ENCODE results near the gene CFAP58. TPM values are rescaled to one million over a fixed set of nuclear protein-coding genes. Genes with fewer than 3 reads are reported as not detected.

The CFAP58 gene
- total and polyA plus RNA-seq, 4 donors = 0.01 to 0.09 (median 0.08) TPM; not detected in 1

- Histone ChIP-seq H3K4me1 (ENCODE audit: control insufficient read depth in 4 of 4, insufficient read depth in 4 of 4, low read length in 3 of 4) (peaks cover 2 to 21% (median 8%) of the 10 kb centered on the region in 4 donors), H3K36me3 (ENCODE audit: control insufficient read depth in 4 of 4, insufficient read depth in 3 of 4, low read depth in 1 of 4, low read length in 3 of 4) (no peaks in the 10 kb centered on the region), H3K9ac (ENCODE audit: low read depth in 1 of 2, low read length in 2 of 2) (no peak overlapping the region), H3K27ac (ENCODE audit: low read depth in 1 of 2, low read length in 2 of 2) (peak overlapping the region; percentile 4 to 62), H3K9me3 (ENCODE audit: control insufficient read depth in 4 of 4, low read length in 3 of 4) (no peaks in the 10 kb centered on the region), H3K27me3 (ENCODE audit: control insufficient read depth in 4 of 4, insufficient read depth in 4 of 4, low read length in 3 of 4) (no peaks in the 10 kb centered on the region), H3K4me3 (ENCODE audit: low read depth in 1 of 3, low read length in 3 of 3) (no peak overlapping the region)
- TF ChIP-seq MAX (IDR thresholded peaks at IDR 0.05) = no peak
- TF ChIP-seq YY1 (IDR thresholded peaks at IDR 0.05) = no peak
- no peak for TF ChIP-seq CTCF (IDR thresholded peaks at IDR 0.05; ENCODE audit: low read depth, low read length, missing input control)
- no peak for TF ChIP-seq FOXA1 (IDR thresholded peaks at IDR 0.05)
- TF ChIP-seq ATF3 (IDR thresholded peaks at IDR 0.05) = no peak
- no peak for TF ChIP-seq NR2F2 (IDR thresholded peaks at IDR 0.05)
- TF ChIP-seq HNF4G (IDR thresholded peaks at IDR 0.05) = no peak
- TF ChIP-seq GABPA (IDR thresholded peaks at IDR 0.05 in 1 of 2, conservative IDR thresholded peaks at IDR 0.05 in 1 of 2) = no peak
- TF ChIP-seq RXRA (IDR thresholded peaks at IDR 0.05) = no peak
- TF ChIP-seq EGR1 (IDR thresholded peaks at IDR 0.05; ENCODE audit: low read depth in 2 of 2) = no peak
- TF ChIP-seq RAD21 (IDR thresholded peaks at IDR 0.05) = no peak
- no peak for TF ChIP-seq REST (IDR thresholded peaks at IDR 0.05)
- DNase-seq (ENCODE audit: low spot score) = no peak
- 76% methylated on average over 7 of the region's 7 CpGs for WGBS
These were observed 31.2 kb upstream of the CFAP58 start for GRCh38 chr10:104322416-104322782.

- Histone ChIP-seq H3K4me1 (ENCODE audit: control insufficient read depth in 4 of 4, insufficient read depth in 4 of 4, low read length in 3 of 4) (peaks cover 2 to 26% (median 13%) of the 10 kb centered on the region in 4 donors), H3K27ac (ENCODE audit: low read depth in 1 of 2, low read length in 2 of 2) (peak overlapping the region in 1 of 2 donors; percentile 62), H3K36me3 (ENCODE audit: control insufficient read depth in 4 of 4, insufficient read depth in 3 of 4, low read depth in 1 of 4, low read length in 3 of 4) (no peaks in the 10 kb centered on the region), H3K9me3 (ENCODE audit: control insufficient read depth in 4 of 4, low read length in 3 of 4) (no peaks in the 10 kb centered on the region), H3K9ac (ENCODE audit: low read depth in 1 of 2, low read length in 2 of 2) (no peak overlapping the region), H3K4me3 (ENCODE audit: low read depth in 1 of 3, low read length in 3 of 3) (no peak overlapping the region), H3K27me3 (ENCODE audit: control insufficient read depth in 4 of 4, insufficient read depth in 4 of 4, low read length in 3 of 4) (no peaks in the 10 kb centered on the region)
- DNase-seq (ENCODE audit: low spot score) = no peak
- WGBS = 89% methylated on average over 1 of the region's 1 CpG
- TF ChIP-seq FOXA1 (IDR thresholded peaks at IDR 0.05) = no peak
- TF ChIP-seq ZBTB33 (IDR thresholded peaks at IDR 0.05) = no peak
- no peak for TF ChIP-seq HNF4G (IDR thresholded peaks at IDR 0.05)
- no peak for TF ChIP-seq RAD21 (IDR thresholded peaks at IDR 0.05)
- TF ChIP-seq GABPA (IDR thresholded peaks at IDR 0.05 in 1 of 2, conservative IDR thresholded peaks at IDR 0.05 in 1 of 2) = no peak
- no peak for TF ChIP-seq MAX (IDR thresholded peaks at IDR 0.05)
- no peak for TF ChIP-seq REST (IDR thresholded peaks at IDR 0.05)
- no peak for TF ChIP-seq ATF3 (IDR thresholded peaks at IDR 0.05)
- TF ChIP-seq RXRA (IDR thresholded peaks at IDR 0.05) = no peak
- TF ChIP-seq HNF4A (conservative IDR thresholded peaks at IDR 0.05) = no peak
- TF ChIP-seq YY1 (IDR thresholded peaks at IDR 0.05) = no peak
- TF ChIP-seq CTCF (IDR thresholded peaks at IDR 0.05; ENCODE audit: low read depth, low read length, missing input control) = no peak
- no peak for TF ChIP-seq SP1 (IDR thresholded peaks at IDR 0.05)
- no peak for TF ChIP-seq NR2F2 (IDR thresholded peaks at IDR 0.05)
- TF ChIP-seq JUND (IDR thresholded peaks at IDR 0.05) = no peak
These were observed 30.5 kb upstream of the CFAP58 start for GRCh38 chr10:104323085-104323484.

All from liver (tissue), 9 donors.